PC-9 (cell line): ENCODE measurements around the gene RTCB.

Experiments used
- CTCF ChIP-seq: fragments of 200-600 bp; sonication (generic); conservative IDR thresholded peaks from 2 replicates; pipeline ENCODE4 v1.6.1; 2017; ENCODE audit warnings: mixed run types, antibody characterized with exemption, mild to moderate bottlenecking, moderate library complexity
- EZH2 ChIP-seq: fragments of 200-600 bp; sonication (generic); IDR thresholded peaks from 2 replicates; pipeline ENCODE4 v1.8.0; 2017; ENCODE audit warnings: antibody characterized with exemption, low read depth

- TF ChIP-seq CTCF (no peak), EZH2 (no peak)
Observed at GRCh38 chr22:32353292-32353691, 58.8 kb downstream of the RTCB start.
